A549 (cell line): ENCODE results near the gene TSPAN16. TPM values are rescaled to one million over a fixed set of nuclear protein-coding genes. Genes with fewer than 3 reads are reported as not detected.
"Not testable (repeated sequence)": the region's sequence is repeated elsewhere in the genome, so short reads cannot be mapped to it uniquely, and the experiment has no call there.

ENCODE experiments used
- ATAC-seq, 2 experiments: fragments of 200-7000 bp in 1 of 2; fragments of >200 bp in 1 of 2; cut with Nextera tagmentation in 1 of 2; cut with Tn5 transposase in 1 of 2; 3 replicates each; pipeline versions ENCODE4 v1.8.0 to v1.9.1; 2018 to 2020; ENCODE audit warnings: mild to moderate bottlenecking in 1 of 2, moderate library complexity in 1 of 2
- CTCF ChIA-PET: fragments of 300-600 bp; sonication (Branson Sonifier 250); formaldehyde crosslinking; extraction: SDS; loops from one replicate; lab custom pipeline; 2021; ENCODE audit warnings: antibody characterized with exemption, inconsistent platforms; lab: Yijun Ruan, JAX
- POLR2A ChIA-PET: fragments of 350-600 bp; formaldehyde crosslinking; extraction: SDS; loops from one replicate; lab custom pipeline; 2021; ENCODE audit warnings: antibody characterized with exemption, inconsistent platforms; lab: Yijun Ruan, JAX
- DNase-seq, 2 experiments: peaks; one replicate each; pipeline versions ENCODE4 v3.0.0 to v3.0.0-alpha.2; 2011 to 2016; ENCODE audit warnings: low read depth in 1 of 2, low spot score in 1 of 2
- FAIRE-seq: peaks from 2 replicates; lab custom pipeline; 2011; peaks lifted over from hg19 to GRCh38; lab: Jason Lieb, UNC
- H3K27ac ChIP-seq, 2 experiments: fragments of >200 bp; sonication (Bioruptor Twin); formaldehyde crosslinking; 3 replicates each; pipeline ENCODE4 v1.5.1; 2016 to 2017
- H3K4me1 ChIP-seq: fragments of >200 bp; sonication (Bioruptor Twin); formaldehyde crosslinking; 3 replicates; pipeline ENCODE4 v1.6.1; 2016
- H3K4me2 ChIP-seq: fragments of >200 bp; sonication (Bioruptor Twin); formaldehyde crosslinking; 3 replicates; pipeline ENCODE4 v1.6.1; 2016
- H3K4me3 ChIP-seq: fragments of >200 bp; sonication (Bioruptor Twin); formaldehyde crosslinking; 3 replicates; pipeline ENCODE4 v1.5.1; 2016
- H3K9me3 ChIP-seq: fragments of >200 bp; sonication (Bioruptor Twin); formaldehyde crosslinking; 3 replicates; pipeline ENCODE4 v1.6.1; 2016
- ESRRA ChIP-seq: fragments of 150-350 bp; IDR thresholded peaks from 2 replicates; pipeline ENCODE4 v1.6.1; 2014; ENCODE audit warnings: mild to moderate bottlenecking, low read length, borderline replicate concordance
- FOXS1 ChIP-seq: fragments of 250-450 bp; sonication (Bioruptor Pico); IDR thresholded peaks from 2 replicates; pipeline ENCODE4 v1.5.0; 2020; ENCODE audit warnings: mild to moderate bottlenecking, moderate library complexity
- GATA3 ChIP-seq: IDR thresholded peaks from 2 replicates; pipeline ENCODE4 v1.6.1; 2012; ENCODE audit warnings: borderline replicate concordance
- HEYL ChIP-seq: fragments of 250-450 bp; sonication (Bioruptor Pico); IDR thresholded peaks from 2 replicates; pipeline ENCODE4 v1.8.0; 2021; ENCODE audit warnings: mild to moderate bottlenecking, moderate library complexity
- HOXA7 ChIP-seq: fragments of 250-450 bp; sonication (Bioruptor Pico); IDR thresholded peaks from 2 replicates; pipeline ENCODE4 v1.5.0; 2020; ENCODE audit warnings: mild to moderate bottlenecking, moderate library complexity
- HOXB5 ChIP-seq: fragments of 250-450 bp; sonication (Bioruptor Pico); IDR thresholded peaks from 2 replicates; pipeline ENCODE4 v1.5.0; 2020; ENCODE audit warnings: mild to moderate bottlenecking, moderate library complexity
- JUNB ChIP-seq: fragments of >200 bp; sonication (Bioruptor Twin); formaldehyde crosslinking; IDR thresholded peaks from 2 replicates; pipeline ENCODE4 v1.6.1; 2016
- KDM1A ChIP-seq: fragments of 200-600 bp; sonication (generic); IDR thresholded peaks from 2 replicates; pipeline ENCODE4 v1.6.1; 2016; ENCODE audit warnings: low read depth, mild to moderate bottlenecking
- MAFK ChIP-seq: fragments of 450-650 bp; IDR thresholded peaks from 2 replicates; pipeline ENCODE4 v1.6.1; 2014; ENCODE audit not compliant: partially characterized antibody
- NFE2L2 ChIP-seq: fragments of 150-350 bp; conservative IDR thresholded peaks from 2 replicates; pipeline ENCODE4 v1.6.1; 2014; ENCODE audit warnings: low read length
- NPAS2 ChIP-seq: fragments of 250-450 bp; sonication (Bioruptor Pico); IDR thresholded peaks from 2 replicates; pipeline ENCODE4 v1.8.0; 2022; ENCODE audit warnings: mild to moderate bottlenecking, moderate library complexity, borderline replicate concordance
- RARB ChIP-seq: fragments of 250-450 bp; sonication (Bioruptor Pico); IDR thresholded peaks from 2 replicates; pipeline ENCODE4 v1.8.0; 2021; ENCODE audit warnings: mild to moderate bottlenecking, moderate library complexity
- ZFP36 ChIP-seq: fragments of 450-650 bp; IDR thresholded peaks from 2 replicates; pipeline ENCODE4 v1.6.1; 2014; ENCODE audit warnings: borderline replicate concordance; ENCODE audit not compliant: partially characterized antibody
- WGBS: methylation state at CpG from one replicate; pipeline ENCODE4 v1.1.6; 2017; ENCODE audit errors: missing lambda C conversion rate; 5-methylcytosine and 5-hydroxymethylcytosine counted together
- polyA plus RNA-seq, 4 experiments: library from polyadenylated mRNA; depleted of rRNA in 3 of 4; stranded (reverse); fragments of >200 nt; fragmentation: RNase III in 1 of 4; extraction: RNeasy Plus Mini Kit Qiagen cat#74134 plus additional on column Dnase treatment in 1 of 4; gene quantifications; 2 replicates in 3 of 4; 3 replicates in 1 of 4; pipeline ENCODE4 v1.2.3, GENCODE V29; 2011 to 2017
- TF ChIP-seq, protein P1 (sequence below): fragments of >200 bp; sonication (Bioruptor Twin); formaldehyde crosslinking; IDR thresholded peaks from 3 replicates; pipeline ENCODE4 v1.5.1; 2016
- TF ChIP-seq, protein P2 (sequence below): IDR thresholded peaks from 2 replicates; pipeline ENCODE4 v1.6.1; 2012
- TF ChIP-seq, protein P3 (sequence below): fragments of 450-650 bp; IDR thresholded peaks from 2 replicates; pipeline ENCODE4 v1.6.1; 2014; ENCODE audit warnings: antibody characterized with exemption

The TSPAN16 gene
- polyA plus RNA-seq, 2 of the 4 experiments (the other 2 are of a cell fraction) = not detected

DNA sequence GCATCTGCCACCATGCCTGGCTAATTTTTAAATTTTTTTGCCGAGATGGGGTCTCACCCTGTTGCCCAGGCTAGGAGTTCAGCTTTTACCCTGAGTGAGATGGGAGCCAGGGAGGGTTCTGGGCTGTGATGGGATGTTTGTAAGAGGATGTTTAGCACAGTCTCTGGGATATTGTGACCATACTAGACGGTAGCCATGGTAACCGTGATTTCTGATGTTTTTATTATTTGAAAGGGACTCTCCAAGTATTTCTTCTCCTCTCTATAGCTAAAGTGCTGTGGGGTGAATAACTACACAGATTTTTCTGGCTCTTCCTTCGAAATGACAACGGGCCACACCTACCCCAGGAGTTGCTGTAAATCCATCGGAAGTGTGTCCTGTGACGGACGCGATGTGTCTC, 10.4 kb downstream of the TSPAN16 start:
- H3K4me1 ChIP-seq = no peaks in the 10 kb centered on the region
- TF ChIP-seq HOXB5 (no peak), HEYL (CRISPR knock-in tag) (no peak), NFE2L2 (no peak), HOXA7 (CRISPR knock-in tag) (no peak), NPAS2 (CRISPR knock-in tag) (no peak), JUNB (no peak), KDM1A (no peak), MAFK (no peak), ESRRA (no peak), GATA3 (no peak), RARB (CRISPR knock-in tag) (no peak)
- TF ChIP-seq, protein P1, sequence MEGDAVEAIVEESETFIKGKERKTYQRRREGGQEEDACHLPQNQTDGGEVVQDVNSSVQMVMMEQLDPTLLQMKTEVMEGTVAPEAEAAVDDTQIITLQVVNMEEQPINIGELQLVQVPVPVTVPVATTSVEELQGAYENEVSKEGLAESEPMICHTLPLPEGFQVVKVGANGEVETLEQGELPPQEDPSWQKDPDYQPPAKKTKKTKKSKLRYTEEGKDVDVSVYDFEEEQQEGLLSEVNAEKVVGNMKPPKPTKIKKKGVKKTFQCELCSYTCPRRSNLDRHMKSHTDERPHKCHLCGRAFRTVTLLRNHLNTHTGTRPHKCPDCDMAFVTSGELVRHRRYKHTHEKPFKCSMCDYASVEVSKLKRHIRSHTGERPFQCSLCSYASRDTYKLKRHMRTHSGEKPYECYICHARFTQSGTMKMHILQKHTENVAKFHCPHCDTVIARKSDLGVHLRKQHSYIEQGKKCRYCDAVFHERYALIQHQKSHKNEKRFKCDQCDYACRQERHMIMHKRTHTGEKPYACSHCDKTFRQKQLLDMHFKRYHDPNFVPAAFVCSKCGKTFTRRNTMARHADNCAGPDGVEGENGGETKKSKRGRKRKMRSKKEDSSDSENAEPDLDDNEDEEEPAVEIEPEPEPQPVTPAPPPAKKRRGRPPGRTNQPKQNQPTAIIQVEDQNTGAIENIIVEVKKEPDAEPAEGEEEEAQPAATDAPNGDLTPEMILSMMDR = no peak
- TF ChIP-seq, protein P2, sequence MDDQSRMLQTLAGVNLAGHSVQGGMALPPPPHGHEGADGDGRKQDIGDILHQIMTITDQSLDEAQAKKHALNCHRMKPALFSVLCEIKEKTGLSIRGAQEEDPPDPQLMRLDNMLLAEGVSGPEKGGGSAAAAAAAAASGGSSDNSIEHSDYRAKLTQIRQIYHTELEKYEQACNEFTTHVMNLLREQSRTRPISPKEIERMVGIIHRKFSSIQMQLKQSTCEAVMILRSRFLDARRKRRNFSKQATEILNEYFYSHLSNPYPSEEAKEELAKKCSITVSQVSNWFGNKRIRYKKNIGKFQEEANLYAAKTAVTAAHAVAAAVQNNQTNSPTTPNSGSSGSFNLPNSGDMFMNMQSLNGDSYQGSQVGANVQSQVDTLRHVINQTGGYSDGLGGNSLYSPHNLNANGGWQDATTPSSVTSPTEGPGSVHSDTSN = no peak
- TF ChIP-seq, protein P3, sequence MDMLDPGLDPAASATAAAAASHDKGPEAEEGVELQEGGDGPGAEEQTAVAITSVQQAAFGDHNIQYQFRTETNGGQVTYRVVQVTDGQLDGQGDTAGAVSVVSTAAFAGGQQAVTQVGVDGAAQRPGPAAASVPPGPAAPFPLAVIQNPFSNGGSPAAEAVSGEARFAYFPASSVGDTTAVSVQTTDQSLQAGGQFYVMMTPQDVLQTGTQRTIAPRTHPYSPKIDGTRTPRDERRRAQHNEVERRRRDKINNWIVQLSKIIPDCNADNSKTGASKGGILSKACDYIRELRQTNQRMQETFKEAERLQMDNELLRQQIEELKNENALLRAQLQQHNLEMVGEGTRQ = no peak
- 62% methylated on average over 9 of the region's 9 CpGs for WGBS
- ChIA-PET POLR2A (interaction anchor here (0.7 kb wide), 1 partner anchor 33 kb away, joined by 3 read pairs; the partner anchor contains the start of gene RAB3D), CTCF (interaction anchor here (0.7 to 3.0 kb wide), 3 partner anchors 11 to 75 kb away, joined by 3 to 8 read pairs (median 6); partner anchors contain the start of gene TSPAN16)
- no peaks in the 10 kb centered on the region for H3K9me3 ChIP-seq
- no peak overlapping the region for H3K4me3 ChIP-seq
- DNase-seq = no peak
- no peak overlapping the region for H3K4me2 ChIP-seq
- ATAC-seq = no peak
- no peak overlapping the region for H3K27ac ChIP-seq
- FAIRE-seq = no peak

DNA sequence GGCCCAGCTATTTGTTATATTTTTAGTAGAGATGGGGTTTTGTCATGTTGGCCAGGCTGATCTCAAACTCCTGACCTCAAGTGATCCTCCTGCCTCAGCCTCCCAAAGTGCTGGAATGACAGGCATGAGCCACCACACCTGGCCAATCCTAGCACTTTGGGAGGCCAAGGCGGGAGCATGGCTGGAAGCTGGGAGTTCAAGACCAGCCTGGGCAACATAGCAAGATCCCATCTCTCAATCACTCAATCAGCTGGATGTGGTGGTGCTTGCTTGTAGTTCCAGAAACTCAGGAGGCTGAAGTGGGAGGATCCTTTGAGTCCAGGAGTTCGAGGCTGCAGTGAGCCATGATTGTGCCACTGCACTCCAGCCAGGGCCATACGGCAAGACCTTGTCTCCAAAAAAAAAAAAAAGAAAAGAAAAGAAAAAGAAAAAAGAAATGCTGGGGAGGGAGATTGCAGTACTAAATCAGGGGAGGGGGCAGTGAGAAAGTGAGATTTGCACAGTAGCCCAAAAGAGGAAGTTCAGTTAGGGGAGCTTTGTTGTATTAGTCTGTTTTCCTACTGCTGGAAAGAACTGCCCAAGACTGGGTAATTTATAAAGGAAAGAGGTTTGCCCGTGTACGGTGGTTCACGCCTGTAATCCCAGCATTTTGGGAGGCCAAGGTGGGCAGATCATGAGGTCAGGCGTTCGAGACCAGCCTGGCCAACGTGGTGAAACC, 24.5 kb downstream of the TSPAN16 start:
- not testable (repeated sequence) for FAIRE-seq
- H3K4me1 ChIP-seq = peaks cover 42% of the 10 kb centered on the region
- POLR2A ChIA-PET = interaction anchor here (0.7 kb wide), 1 partner anchor 8 kb away, joined by 3 read pairs; no protein-coding TSS in a partner anchor

DNA sequence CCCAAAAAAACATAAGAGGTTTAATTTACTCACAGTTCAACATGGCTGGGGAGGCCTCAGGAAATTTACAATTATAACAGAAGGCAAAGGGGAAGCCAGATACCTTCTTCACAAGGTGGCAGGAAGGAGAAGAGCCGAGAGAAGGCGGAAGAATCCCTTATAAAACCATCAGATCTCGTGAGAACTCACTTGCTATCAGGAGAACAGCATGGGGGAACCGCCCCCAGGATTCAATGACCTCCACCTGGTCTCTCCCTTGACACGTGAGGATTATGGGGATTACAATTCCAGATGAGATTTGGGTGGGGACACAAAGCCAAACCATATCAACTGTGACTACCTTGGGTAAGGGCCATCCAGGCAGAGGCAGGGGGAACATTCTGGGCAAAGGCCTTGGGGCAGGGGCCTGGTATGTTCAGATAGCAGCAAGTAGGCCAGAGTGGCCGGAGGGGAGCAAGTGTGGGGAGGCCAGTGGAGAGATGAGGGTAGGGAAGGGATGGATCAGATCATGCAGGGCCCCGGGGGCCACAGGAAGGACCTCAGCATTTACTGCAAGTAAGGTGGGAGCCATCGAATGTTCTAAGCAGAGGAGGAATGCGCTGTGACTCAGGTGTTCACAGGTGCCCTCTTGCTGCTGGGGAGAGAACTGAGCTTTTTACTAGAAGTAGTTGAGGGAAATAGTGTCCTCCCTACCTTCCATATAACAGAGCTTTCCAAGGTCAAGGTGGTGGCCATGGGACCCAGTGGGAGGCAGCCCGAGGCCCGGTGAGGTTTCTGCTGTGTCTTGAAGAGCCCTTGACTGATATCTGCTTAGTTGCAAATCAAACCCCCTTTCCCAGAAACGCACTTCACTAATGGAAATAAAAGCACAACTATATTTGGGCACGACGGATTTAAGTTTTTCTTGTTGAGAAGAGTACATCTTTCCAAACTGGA, 25.5 kb downstream of the TSPAN16 start:
- Histone ChIP-seq H3K4me2 (no peak overlapping the region), H3K4me3 (no peak overlapping the region), H3K27ac (peak overlapping the region in 1 of 2 experiments; percentile 89; a peak in 2 of 6 replicates), H3K9me3 (no peaks in the 10 kb centered on the region)
- POLR2A ChIA-PET = interaction anchor here (0.7 kb wide), 1 partner anchor 9 kb away, joined by 3 read pairs; no protein-coding TSS in a partner anchor
- 87% methylated on average over 14 of the region's 14 CpGs for WGBS
- TF ChIP-seq HOXB5 (no peak), FOXS1 (CRISPR knock-in tag) (no peak), ZFP36 (peak; percentile 15)
- TF ChIP-seq, protein P3 = no peak
- TF ChIP-seq, all 56 proteins: peak for 1
- CTCF ChIA-PET = interaction anchor here (0.7 to 2.0 kb wide), 5 partner anchors 27 to 385 kb away, joined by 3 to 7 read pairs (median 6); no protein-coding TSS in a partner anchor
- ATAC-seq (no peak), FAIRE-seq (no peak), DNase-seq (no peak)
- H3K4me1 ChIP-seq = peaks cover 42% of the 10 kb centered on the region

More for the DNA sequence above, 24.5 kb downstream of the TSPAN16 start:
- not testable (repeated sequence) for H3K4me2 ChIP-seq, ATAC-seq, H3K9me3 ChIP-seq, DNase-seq, H3K4me3 ChIP-seq, H3K27ac ChIP-seq
- CTCF ChIA-PET = interaction anchor here (0.6 to 2.0 kb wide), 5 partner anchors 23 to 62 kb away, joined by 3 to 7 read pairs (median 6); no protein-coding TSS in a partner anchor
- WGBS = 94% methylated on average over 9 of the region's 9 CpGs
